GM12892 (cell line): Measurements from ENCODE around the gene NOD1.

Experiments
- POLR2A ChIP-seq: IDR thresholded peaks from 2 replicates; pipeline ENCODE4 v1.6.1; 2011; ENCODE audit warnings: low read depth, low read length, control low read depth
- POLR2AphosphoS5 ChIP-seq: IDR thresholded peaks from 2 replicates; pipeline ENCODE4 v1.6.1; 2011; ENCODE audit warnings: low read depth, low read length, control low read depth

GRCh38 chr7:30430777-30431176 lies 47.8 kb downstream of the NOD1 start:
- TF ChIP-seq POLR2A (no peak), POLR2AphosphoS5 (no peak)
